ENCODE results near the gene SEMA6A. TPM values are rescaled to one million over a fixed set of nuclear protein-coding genes. Genes with fewer than 3 reads are reported as not detected.

SEMA6A gene
- total and polyA plus RNA-seq, 9 of the 15 experiments (the other 6 are each of a cell fraction or from before 2014, with no cell fraction given) = 0.04 to 0.42 (median 0.18) TPM; not detected in 5

- no peak for FAIRE-seq
- no peak overlapping the region for H3K4me3 ChIP-seq
- BruUV-seq (replicated peaks) = no TSS peak
- ATAC-seq = no peak
- CTCF ChIA-PET (ENCODE audit: low intra/inter-chr PET ratio) = no interaction called here
- no peak overlapping the region for H3K4me2 ChIP-seq (ENCODE audit: insufficient read depth, low read length)
- H3K79me2 ChIP-seq (ENCODE audit: control insufficient read depth, insufficient read depth, low read length) = no peaks in the 10 kb centered on the region
- no peaks in the 10 kb centered on the region for H4K20me1 ChIP-seq (replicated peaks; ENCODE audit: control insufficient read depth, insufficient read depth, low read length)
- H2AFZ ChIP-seq (ENCODE audit: low read depth, low read length) = no peak overlapping the region
- TF ChIP-seq, protein P1, sequence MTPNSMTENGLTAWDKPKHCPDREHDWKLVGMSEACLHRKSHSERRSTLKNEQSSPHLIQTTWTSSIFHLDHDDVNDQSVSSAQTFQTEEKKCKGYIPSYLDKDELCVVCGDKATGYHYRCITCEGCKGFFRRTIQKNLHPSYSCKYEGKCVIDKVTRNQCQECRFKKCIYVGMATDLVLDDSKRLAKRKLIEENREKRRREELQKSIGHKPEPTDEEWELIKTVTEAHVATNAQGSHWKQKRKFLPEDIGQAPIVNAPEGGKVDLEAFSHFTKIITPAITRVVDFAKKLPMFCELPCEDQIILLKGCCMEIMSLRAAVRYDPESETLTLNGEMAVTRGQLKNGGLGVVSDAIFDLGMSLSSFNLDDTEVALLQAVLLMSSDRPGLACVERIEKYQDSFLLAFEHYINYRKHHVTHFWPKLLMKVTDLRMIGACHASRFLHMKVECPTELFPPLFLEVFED (CRISPR knock-in tag; conservative IDR thresholded peaks at IDR 0.05) = no peak
- no peak for TF ChIP-seq ZNF274 (IDR thresholded peaks at IDR 0.05; ENCODE audit: borderline replicate concordance, low read depth, low read length)
- TF ChIP-seq POLR3A (IDR thresholded peaks at IDR 0.05; ENCODE audit: borderline replicate concordance, extremely low read depth, insufficient read depth, insufficient read length) = no peak
- no peak for TF ChIP-seq PHF20 (IDR thresholded peaks at IDR 0.05; ENCODE audit: partially characterized antibody)
- no peak for TF ChIP-seq KAT8 (IDR thresholded peaks at IDR 0.05; ENCODE audit: low read depth)
- TF ChIP-seq, protein P2, sequence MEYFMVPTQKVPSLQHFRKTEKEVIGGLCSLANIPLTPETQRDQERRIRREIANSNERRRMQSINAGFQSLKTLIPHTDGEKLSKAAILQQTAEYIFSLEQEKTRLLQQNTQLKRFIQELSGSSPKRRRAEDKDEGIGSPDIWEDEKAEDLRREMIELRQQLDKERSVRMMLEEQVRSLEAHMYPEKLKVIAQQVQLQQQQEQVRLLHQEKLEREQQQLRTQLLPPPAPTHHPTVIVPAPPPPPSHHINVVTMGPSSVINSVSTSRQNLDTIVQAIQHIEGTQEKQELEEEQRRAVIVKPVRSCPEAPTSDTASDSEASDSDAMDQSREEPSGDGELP (CRISPR knock-in tag; IDR thresholded peaks at IDR 0.05; ENCODE audit: borderline replicate concordance) = no peak
- TF ChIP-seq, protein P3, sequence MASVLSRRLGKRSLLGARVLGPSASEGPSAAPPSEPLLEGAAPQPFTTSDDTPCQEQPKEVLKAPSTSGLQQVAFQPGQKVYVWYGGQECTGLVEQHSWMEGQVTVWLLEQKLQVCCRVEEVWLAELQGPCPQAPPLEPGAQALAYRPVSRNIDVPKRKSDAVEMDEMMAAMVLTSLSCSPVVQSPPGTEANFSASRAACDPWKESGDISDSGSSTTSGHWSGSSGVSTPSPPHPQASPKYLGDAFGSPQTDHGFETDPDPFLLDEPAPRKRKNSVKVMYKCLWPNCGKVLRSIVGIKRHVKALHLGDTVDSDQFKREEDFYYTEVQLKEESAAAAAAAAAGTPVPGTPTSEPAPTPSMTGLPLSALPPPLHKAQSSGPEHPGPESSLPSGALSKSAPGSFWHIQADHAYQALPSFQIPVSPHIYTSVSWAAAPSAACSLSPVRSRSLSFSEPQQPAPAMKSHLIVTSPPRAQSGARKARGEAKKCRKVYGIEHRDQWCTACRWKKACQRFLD (CRISPR knock-in tag; IDR thresholded peaks at IDR 0.05) = no peak
- TF ChIP-seq ZBTB5 (IDR thresholded peaks at IDR 0.05) = no peak
- TF ChIP-seq ZSCAN29 (IDR thresholded peaks at IDR 0.05) = no peak
- no peak for TF ChIP-seq SRSF7 (optimal IDR thresholded peaks at IDR 0.05; ENCODE audit: low read depth, low read length)
- TF ChIP-seq CHAMP1 (IDR thresholded peaks at IDR 0.05) = no peak
- no peak for TF ChIP-seq FIP1L1 (IDR thresholded peaks at IDR 0.05; ENCODE audit: low read depth, low read length, poor library complexity, severe bottlenecking)
- no peak overlapping the region for H3K27ac ChIP-seq (ENCODE audit: extremely low read depth, low read depth, low read length)
- in situ Hi-C loops (cut with MboI) = no loop called here
- H3K36me3 ChIP-seq (ENCODE audit: control insufficient read depth, insufficient read depth, low read length) = no peaks in the 10 kb centered on the region
- intact Hi-C loops (cut with micrococcal nuclease) = no loop called here
- no peaks in the 10 kb centered on the region for H3K9me1 ChIP-seq (ENCODE audit: control insufficient read depth, insufficient read depth, low read length)
- H3K9me3 ChIP-seq (replicated peaks; ENCODE audit: control insufficient read depth, insufficient read depth, low read depth, low read length) = no peaks in the 10 kb centered on the region
- no peak for DNase-seq (ENCODE audit: extremely low read depth in 1 of 4, low spot score in 3 of 4)
- H3K27me3 ChIP-seq (ENCODE audit: control insufficient read depth in 2 of 2, insufficient read depth in 2 of 2, low read length in 2 of 2) = no peaks in the 10 kb centered on the region
- H3K9ac ChIP-seq (ENCODE audit: insufficient read depth in 1 of 2, low read depth in 2 of 2, low read length in 2 of 2) = no peak overlapping the region
- H3K4me1 ChIP-seq (replicated peaks in 1 of 2; ENCODE audit: control insufficient read depth in 2 of 2, insufficient read depth in 2 of 2, low read length in 2 of 2) = no peaks in the 10 kb centered on the region
- POLR2A ChIA-PET = no interaction called here
- WGBS (ENCODE audit: insufficient coverage, low coverage, missing lambda C conversion rate) = 12% methylated on average over 4 of the region's 4 CpGs
Measured at GRCh38 chr5:116420540-116420939, 154.1 kb downstream of the SEMA6A start.

Measured in K562 (cell line).